ENCODE results near the gene DNER.
"Not testable (repeated sequence)": the region's sequence is repeated elsewhere in the genome, so short reads cannot be mapped to it uniquely, and the experiment has no call there.

The DNER gene

DNA sequence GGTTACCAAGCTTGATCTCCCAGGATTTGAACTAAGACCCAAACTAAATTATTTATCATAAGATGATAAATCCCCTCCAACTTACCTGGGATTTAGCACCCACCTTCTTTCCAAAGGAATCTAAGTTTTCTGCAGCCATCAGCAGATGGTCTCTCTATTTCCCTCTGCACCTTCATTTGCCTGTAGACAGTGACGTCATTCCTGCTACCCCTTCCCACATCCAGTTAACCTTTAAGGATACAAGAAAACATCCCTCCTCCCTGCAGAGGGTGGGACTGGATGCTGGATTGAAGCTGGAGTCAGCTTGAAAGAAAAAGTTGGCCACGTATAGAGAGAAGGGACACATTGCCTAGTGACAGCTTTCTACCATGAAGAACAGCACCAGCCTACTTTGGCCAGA lies 3.7 kb upstream of the DNER start:
- no peak for DNase-seq (ENCODE audit: low read depth in 2 of 3, low spot score in 1 of 3)

DNA sequence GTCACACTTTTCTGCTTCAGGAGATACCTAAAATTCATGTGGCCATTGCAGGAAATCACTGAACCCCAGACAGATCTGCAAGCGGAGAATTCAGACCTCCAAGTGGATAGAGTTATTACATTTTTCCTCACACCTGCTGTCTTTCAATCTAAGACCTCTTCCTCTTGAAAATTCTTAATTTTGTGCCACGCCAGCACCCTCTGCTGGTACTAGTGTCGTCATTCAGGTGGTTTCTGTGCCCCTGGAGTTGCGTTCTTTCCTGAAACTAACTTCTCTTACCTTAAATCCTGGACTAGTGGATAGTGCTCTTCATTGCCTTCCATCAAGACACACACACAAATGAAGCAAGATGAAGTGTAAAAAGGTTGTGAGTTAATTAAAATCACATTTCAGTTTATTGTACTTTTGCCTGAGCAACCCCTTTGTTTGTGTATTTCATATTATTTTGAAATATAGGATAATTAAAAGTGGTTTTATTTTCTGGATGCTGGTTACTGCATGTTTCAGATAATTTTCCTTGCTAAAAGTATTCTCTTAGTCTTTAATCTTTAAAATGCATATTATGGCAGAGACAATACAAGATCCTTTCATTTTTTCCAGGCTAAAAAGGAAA lies 1.6 kb upstream of the DNER start:
- DNase-seq (ENCODE audit: low read depth in 2 of 3, low spot score in 1 of 3), result peak in 1 of 3 donors; percentile 19

DNA sequence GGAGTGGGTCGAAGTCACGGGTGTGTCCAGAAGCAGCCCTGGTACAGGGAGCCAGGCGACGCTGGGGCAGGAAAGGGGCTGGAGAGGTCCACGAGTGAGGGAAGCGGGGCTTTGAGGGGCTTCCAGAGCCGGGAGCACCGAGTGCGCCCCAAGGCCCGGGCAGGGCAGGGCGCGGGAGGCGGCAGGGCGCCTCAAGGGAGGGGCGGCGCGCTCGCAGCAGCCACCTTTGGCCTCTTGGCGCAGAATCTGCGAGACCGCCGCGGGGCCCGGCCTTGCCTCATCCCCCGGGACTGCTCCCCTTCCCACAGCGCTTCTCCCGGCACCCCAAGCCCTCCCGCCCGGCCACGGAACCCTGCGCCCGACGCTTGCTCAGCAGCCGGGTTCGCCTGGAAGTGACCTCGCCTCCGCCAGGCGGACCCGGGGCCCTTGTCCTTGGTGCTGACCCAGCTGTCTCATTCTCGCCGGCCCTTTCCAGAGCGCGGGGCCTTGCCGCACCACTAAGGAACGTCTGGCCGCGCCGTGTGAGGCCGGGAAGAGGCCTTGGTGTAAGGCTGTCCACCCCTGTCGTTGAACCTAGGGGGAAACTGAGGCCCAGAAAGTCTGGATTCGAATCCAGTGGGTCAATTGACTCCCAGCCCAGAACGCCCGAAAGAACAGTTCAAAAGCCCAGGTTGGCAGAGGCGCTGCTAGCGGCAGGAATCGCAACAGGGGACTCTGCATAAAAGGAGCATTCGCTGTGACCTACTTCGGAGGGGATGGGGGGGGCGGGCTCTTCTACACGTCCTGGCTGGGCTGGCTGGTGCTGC lies 584 bp upstream of the DNER start:
- peak in 2 of 3 donors; percentile 9 to 31 for DNase-seq (ENCODE audit: low read depth in 2 of 3, low spot score in 1 of 3)

DNA sequence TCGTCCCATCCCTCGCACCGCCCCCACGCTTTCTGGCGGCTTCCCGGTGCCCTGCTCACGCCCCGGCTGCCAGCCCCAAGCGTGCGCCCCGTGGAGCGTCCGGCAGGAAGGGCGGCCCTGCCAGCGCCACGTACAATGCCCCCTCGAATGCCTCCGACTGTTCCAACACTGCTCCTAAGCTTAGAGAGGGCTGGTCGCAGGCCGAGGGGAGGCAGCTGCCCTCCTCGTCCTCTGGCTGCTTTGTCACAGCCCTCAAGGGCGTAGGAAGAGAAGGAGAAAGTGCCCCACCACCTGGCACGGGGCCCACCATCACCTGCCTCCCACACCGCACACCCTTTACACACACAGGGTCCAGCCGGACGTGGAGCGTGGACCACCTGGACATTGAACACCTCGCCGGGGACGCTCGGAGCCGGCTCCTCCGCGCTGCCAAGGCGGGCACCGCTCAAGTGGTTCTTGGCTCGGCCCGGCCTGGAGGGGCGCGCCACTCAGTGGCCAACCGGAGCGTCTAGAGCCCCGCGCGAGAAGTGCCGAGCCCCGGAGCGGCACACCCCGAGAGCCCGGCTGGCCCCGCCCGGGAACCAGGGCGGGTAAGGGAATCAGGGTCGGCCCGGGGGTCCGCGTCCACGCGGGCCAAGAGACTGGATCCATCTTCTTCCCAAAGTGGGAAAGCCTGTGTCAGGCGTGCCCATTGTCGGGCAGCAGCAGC lies 830 bp downstream of the DNER start:
- no peak for DNase-seq (ENCODE audit: low read depth in 2 of 3, low spot score in 1 of 3)

DNA sequence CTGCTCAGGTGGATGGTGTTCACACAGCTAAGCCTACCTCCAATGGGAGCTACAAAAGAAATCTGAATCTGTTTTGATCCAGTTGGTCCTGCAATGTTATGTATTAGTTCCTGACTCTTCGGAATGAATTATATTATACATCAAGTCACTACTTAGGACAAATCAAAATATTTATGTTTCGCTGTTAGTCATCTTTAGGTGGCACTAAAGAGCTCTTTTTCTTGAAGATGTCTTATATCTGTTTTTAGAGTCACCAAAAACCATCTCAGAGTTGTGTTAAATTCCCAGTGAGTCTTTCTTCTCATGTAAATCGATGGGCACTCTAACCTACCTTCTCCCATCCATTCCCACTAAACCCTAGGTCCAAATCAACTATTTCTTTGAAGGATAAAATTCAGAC lies 2.2 kb downstream of the DNER start:
- no peak for DNase-seq (ENCODE audit: low read depth in 2 of 3, low spot score in 1 of 3)

DNA sequence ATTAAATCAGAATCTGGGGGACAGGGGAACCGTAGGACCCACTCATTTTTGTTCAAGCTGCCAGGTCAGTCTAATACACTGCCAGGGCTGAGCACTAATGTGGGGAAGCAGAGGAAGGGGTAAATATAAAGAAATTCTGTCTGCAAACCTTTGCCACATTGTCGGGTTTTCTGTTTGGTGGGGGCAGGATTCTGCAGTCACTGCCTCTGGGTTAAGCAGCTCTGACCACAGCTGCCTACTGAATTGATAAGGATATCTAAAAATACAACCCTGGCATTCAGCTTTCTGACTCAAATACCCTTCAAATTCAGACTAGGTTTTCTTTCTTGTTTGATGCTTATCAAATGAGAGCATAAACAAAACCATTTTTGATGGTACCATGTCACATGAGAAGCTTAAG lies 6.0 kb downstream of the DNER start:
- no peak for DNase-seq (ENCODE audit: low read depth in 2 of 3, low spot score in 1 of 3)

DNA sequence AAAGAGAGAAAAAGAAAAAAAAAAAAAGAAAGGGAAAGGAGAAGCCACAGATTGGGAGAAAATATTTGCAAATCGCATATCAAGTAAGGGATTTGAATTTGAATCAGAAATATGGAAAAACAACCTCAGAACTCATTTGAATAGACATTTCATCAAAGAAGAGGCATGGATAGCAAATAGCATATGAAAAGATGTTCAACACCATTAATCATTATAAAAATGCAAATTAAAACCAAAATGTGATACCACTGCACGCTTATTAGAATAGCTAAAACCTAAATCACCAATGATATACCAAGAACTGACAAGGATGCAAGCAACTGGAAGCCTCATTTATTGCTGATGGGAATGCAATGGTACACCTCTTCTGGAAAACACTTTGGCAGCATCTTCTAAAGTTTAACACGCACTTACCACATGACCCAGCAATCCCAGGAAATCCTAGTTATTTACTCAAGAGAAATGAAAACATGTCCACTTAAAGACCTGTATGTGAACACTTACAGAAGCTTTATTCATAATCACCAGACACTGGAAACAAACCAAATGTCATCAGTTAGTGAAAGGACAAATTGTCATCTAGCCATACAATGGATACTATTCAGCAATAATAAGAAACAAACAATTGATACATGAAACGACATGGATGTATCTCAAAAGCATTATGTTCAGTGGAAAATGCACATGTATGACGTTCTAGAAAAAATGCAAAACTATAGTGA lies 10.3 kb downstream of the DNER start:
- DNase-seq (ENCODE audit: low read depth in 2 of 3, low spot score in 1 of 3), result no peak

DNA sequence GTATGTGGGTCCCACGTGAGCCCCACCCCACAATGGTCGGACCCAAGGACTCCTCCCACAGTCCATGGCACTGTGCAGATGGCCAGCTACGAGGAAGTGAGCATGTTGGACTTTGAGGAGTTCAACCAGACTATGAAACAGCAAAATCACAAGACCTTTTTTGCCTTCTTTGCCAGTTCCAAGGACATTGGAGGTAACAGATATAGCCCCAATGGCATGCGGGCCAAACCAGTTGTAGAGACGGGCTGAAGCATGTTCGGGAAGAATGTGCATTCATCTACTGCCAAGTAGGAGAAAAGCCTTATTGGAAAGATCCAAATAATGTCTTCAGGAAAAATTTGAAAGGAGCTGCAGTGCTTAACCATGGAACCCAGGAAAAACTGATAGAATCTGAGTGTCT lies 12.6 kb downstream of the DNER start:
- DNase-seq (ENCODE audit: low read depth in 2 of 3, low spot score in 1 of 3), result no peak

DNA sequence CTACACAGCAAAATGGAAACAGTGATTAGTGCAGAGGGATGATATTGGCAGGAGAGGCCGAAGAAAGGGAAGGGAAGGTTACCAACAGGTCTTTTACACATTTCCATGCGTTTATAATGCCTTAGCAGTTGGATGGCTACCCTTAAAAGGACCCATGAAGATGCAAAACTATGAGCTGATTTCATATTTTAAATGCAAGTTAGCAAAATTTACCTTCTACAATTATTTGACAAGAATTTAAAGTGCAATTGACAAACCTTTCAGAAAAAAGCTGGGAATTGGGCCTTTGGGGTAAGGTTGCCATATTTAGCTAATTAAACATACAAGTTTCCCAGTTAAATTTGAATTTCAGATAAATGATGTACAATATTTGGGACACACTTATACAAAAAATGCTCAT lies 13.3 kb downstream of the DNER start:
- no peak for DNase-seq (ENCODE audit: low read depth in 2 of 3, low spot score in 1 of 3)

DNA sequence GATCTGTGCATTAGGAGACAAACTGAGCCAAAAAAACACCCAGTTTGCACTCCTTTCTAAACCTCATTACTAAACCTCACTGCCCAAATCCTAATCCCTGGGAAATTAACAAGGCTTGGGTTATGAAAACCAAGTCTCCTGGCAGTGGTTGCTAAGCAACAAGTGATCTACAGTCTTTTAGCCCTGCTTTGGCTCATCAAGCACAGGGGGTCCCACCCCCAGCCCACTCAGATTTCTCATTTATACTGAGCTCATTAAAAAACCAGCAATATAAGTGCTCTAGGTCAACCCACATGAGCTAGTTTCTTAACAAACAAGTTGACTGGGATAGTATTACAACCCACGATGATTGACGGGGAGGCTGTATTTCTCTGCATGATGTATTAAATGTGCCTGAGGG lies 18.4 kb downstream of the DNER start:
- DNase-seq (ENCODE audit: low read depth in 2 of 3, low spot score in 1 of 3), result no peak

DNA sequence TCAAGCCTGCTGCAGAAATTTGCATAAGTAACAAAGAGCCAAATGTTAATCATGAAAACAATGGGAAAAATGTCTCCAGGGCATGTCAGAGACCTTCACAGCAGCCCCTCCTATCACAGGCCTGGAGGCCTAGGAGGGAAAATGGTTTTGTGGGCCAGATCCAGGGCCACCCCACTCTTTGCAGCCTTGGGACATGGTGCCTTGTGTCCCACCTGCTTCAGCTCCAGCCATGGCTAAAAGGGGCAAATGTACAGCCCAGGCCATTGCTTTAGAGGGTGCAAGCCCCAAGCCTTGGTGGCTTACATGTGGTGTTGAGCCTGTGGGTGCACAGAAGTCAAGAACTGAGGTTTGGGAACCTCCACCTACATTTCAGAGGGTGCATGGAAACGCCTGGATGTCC lies 20.5 kb downstream of the DNER start:
- not testable (repeated sequence) for DNase-seq (ENCODE audit: low read depth in 2 of 3, low spot score in 1 of 3)

DNA sequence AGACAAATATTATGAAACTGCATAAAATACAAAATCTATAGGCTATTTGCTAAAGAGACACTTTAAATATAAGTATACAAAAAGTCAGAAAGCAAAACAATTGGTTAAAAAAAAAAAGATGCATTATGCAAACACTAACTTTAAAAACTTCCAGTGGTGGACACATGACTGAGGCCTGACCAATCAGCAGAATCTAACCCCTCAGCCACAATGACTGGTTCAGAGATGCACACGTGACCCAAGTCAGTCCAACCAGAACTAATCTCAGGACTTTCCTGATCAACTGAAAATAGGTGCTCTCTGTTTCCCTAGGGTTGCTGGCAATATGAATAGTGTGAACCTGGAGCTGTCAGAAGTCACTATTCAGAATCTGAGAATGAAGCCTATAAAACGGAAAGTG lies 22.7 kb downstream of the DNER start:
- DNase-seq (ENCODE audit: low read depth in 2 of 3, low spot score in 1 of 3), result no peak

DNA sequence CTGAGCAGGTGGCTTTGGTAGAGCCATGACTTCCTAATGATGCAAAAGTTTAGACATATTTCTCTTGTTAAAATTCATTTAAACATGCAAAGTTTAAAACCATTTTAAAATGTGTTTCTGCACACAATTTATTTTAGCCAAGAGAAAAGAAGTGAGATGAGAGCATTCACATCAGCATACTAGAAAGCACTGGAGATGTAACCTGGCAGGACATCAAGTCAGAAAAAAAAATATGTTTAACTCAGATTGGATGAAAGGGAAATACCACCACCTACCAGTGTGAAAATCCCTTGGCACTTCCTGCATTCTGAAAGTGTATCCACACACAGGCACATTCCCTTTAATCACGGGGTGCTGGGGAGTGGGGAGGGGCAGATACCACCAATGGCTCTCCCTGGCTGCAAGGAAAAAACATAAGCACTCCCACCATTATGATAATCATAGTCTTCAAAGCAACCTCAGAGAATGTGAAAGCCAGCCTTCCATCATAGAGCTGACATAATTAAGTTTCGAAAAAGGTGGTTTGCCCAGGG lies 25.0 kb downstream of the DNER start:
- DNase-seq (ENCODE audit: low read depth in 2 of 3, low spot score in 1 of 3), result no peak

DNA sequence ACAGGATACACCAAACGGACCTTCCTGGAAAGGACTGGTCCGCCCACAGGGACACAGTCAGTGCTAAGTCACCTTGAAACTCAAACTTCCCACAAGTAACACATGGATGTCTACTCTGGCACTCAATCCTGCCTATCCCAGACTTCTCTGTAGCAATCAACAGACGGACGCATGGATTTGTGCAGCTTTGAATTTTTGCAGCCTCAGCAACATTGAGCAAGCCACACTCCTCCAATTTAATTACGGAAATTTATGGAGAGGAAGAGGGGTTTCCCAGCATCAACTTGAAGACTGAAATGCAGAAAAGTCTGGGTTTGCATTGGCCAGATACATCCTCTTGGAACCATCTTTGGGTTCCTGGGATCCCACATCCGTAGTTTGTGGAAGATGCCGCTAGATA lies 26.2 kb downstream of the DNER start:
- no peak for DNase-seq (ENCODE audit: low read depth in 2 of 3, low spot score in 1 of 3)

DNA sequence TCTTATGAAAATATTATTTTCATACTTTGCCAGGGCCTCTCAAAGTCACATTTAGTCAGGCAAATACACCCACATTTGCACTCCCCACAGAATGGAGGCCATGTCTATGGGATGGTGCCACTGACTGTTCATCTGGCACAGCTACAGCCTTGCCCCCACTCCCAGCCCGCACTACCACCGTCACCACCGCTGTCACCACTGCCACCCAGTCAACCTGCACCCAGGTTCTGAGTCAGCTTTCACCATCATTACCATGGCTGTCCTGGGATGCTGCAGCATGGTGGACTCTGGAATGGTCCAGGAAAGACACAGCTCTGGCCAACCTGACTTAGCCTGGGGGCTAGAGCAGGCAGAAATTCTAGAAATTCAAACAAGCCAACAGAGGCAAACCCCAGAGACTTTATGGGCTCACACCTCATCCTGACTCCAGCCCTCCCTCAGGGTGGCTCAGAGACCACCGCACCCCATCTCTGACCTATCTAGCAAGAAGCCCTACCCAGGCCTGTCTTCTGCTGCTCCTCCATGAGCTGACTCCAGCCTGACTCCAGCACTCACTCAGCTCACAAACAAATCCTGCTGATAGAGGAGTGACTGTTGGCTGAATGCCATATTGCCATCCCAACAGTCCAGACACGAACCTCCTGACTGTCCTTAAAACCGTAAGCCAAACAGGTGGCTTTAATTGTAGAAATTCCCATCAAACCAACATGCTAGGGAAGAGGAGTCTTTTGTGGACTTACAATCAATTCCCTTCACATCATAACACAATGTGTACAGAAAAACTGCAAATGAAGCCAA lies 28.0 kb downstream of the DNER start:
- DNase-seq (ENCODE audit: low read depth in 2 of 3, low spot score in 1 of 3), result no peak

DNA sequence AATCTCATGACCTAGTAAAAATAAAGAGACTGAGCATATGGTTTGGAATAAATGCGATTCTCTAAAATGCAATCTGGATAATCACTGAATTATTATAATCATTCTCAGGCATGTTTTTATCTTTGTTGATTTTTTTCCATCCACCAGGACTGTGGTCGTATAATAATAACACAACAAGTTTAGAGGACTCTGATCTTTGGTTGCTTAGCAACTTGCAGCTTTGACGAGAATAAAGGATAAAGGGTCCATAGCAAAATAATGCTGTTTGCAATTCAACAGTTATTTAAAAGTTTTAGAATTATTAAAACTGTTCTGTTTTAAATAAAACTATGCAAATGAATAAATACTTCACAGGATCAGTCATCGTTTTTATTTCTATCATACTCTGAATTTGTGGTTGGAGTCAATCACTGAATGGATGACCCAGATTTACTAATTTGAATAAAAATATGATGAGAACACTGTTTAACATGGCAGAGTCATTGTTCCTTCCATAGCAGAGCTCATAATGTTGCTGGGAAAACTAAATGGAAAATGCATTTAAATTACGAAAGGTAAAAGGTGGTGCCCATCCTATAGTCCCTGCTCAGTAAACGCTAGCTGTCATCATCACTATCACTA lies 29.3 kb downstream of the DNER start:
- DNase-seq (ENCODE audit: low read depth in 2 of 3, low spot score in 1 of 3), result no peak

DNA sequence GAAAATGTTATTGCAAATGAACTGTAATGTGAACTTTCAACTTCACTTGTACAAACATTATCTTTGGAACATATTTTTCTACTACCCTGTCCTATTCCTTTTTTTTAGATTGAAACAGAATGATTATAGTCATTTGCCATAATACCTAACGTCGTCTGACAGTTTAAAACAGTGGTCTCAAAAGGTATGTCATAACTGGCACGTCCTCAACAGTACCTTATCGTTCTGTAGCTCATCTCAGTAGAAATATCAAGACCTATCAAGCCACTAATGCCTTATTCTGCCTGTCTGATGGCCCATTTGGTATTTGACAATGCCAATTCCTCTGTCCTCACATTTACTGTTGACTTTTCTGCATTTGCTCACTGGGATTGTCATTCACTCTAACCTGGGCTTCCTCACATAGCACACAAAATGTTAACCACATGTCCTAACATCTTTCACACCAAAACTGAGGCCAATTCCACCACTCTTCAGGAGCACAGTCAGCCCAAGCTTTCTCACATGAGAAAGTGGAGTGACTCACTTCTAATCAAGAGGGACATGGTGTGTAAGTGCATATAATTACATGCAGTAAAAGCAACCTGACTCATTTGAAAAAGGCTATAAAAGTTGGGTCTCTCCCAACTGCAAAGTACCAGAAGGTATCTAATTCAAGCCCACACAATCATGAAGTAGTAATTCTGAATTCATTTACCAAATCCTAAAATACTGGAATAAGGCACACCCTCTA lies 34.8 kb downstream of the DNER start:
- no peak for DNase-seq (ENCODE audit: low read depth in 2 of 3, low spot score in 1 of 3)

DNA sequence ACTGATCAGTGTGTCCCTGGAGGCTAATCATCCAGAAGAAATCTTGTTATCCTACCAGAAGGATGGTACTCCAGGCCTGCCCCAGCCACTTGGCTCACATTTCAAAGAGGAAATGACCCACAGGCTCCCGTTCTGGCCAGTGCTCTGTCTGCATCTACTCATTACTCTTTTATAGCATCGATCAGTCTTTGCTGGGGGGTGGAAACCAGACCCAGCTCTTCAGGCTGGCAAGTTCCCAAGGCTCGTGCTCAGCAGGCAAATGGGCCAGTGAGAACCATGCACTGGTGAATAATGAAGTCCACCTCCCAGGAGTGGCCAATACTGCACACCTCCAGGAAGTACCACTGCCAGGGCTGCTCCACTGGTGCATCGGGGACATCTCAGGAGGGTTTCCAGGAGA lies 38.8 kb downstream of the DNER start:
- no peak for DNase-seq (ENCODE audit: low read depth in 2 of 3, low spot score in 1 of 3)

DNA sequence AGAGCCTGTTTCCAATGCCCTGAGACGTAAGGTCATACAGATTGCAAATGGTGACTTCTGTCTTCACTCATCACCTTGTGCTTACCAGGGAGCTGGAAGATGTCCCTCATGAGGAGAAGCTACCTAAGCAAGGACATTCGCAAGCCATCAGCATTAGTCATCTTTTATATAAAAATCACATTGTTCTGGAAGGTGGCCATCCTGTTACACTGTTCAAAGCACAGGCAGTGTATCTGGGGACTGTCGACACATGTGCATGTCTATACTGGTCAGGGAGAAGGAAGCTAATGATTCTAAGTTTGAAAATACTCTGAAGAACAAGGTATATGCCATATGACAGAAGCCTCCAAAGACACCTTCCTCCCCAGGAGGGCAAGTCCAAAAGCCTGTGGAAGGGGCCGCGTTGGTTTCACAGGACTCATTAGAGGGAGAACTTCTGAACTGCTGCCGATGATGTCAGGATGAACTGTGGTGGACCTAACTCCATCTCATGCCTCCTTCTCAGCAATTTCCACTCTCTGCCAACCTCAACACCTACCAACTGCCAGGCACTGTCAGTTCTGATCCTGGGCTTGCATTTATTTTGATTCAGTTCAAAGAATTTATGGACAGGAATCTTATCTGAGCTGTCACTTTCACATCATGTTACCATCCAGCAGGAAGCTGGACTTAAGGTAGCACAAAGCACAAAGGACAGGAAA lies 39.4 kb downstream of the DNER start:
- no peak for DNase-seq (ENCODE audit: low read depth in 2 of 3, low spot score in 1 of 3)
